ENCODE measurements around the gene SERPING1.

DNA sequence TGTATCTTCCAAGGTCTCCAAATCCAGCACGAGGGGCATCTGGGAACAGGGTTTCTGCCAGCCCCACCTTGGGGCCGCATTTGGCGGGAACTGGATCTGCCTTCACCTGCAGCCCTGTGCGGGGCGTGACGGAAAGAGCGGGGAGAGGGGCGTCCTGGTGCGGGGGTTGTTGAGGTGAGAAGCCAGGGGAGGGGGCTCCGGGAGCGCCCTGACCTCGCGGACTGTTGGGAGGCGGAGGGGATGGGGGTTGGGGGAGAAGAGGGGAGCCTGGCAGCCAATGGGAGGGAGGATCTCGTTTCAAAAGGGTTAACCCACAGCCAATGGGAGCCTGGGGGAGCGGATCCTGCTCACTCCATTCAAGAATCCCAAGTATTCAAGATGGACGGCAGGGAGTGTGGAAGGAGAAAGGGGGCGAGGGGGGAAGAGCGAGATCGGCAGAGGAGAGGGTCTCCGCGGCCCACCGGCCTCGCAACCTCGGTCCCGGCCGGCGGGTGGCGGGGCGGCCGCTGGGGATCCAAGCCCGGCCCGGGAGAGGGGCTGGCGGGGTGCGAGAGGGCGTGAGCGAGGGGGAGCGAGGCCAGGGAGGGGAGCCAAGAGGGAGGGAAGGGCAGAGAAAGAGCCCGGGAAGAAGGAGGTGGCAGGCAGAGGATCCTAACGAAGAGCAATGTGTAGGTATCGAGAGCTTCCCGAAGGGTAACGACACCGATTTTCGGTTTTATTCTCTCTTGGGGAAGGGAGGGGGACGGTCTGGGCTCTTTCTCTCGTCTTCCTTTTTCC lies 40.7 kb downstream of the SERPING1 start:
- TF ChIP-seq POLR2A (IDR thresholded peaks at IDR 0.05; ENCODE audit: low read depth, low read length) (peak; percentile 82), CTCF (IDR thresholded peaks at IDR 0.05; ENCODE audit: extremely low read depth in 1 of 2, insufficient read depth in 1 of 2, low read depth in 1 of 2, low read length in 2 of 2) (no peak)

Measured in endothelial cell of umbilical vein (primary cell).